Measurements from ENCODE around the gene LMAN1.

DNA sequence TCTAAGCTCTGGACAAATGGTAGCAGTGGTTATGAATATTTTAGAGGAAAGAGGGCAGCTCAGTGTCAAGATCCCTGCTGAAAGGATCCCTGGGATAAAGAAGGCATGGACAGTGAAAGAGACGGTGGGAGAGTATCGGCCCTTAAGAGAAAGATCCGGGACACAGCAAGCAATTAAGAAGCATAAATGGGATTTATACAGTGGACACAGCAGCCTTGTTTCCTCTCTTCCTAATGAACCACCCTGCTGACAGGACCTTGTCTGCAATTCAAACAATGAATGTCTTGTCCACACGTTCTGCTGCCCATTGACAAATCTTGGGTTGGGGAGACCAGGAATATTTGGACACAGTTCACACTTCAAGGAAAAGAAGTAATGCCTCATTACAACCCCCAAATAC is 57.1 kb downstream of the LMAN1 start:
- TF ChIP-seq POLR2A (IDR thresholded peaks at IDR 0.05): no peak
- TF ChIP-seq, protein P1, sequence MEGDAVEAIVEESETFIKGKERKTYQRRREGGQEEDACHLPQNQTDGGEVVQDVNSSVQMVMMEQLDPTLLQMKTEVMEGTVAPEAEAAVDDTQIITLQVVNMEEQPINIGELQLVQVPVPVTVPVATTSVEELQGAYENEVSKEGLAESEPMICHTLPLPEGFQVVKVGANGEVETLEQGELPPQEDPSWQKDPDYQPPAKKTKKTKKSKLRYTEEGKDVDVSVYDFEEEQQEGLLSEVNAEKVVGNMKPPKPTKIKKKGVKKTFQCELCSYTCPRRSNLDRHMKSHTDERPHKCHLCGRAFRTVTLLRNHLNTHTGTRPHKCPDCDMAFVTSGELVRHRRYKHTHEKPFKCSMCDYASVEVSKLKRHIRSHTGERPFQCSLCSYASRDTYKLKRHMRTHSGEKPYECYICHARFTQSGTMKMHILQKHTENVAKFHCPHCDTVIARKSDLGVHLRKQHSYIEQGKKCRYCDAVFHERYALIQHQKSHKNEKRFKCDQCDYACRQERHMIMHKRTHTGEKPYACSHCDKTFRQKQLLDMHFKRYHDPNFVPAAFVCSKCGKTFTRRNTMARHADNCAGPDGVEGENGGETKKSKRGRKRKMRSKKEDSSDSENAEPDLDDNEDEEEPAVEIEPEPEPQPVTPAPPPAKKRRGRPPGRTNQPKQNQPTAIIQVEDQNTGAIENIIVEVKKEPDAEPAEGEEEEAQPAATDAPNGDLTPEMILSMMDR (IDR thresholded peaks at IDR 0.05): no peak

All from tibial nerve (tissue), 3 donors.